CD4-positive, alpha-beta T cell treated with Interleukin-1 beta for 1 hour (primary cell): ENCODE data around the gene NAA50.

Experiments
- DNase-seq, 2 donors: peaks; one replicate each; pipeline ENCODE4 v3.0.0-alpha.2; 2020 to 2022

The NAA50 gene

DNA sequence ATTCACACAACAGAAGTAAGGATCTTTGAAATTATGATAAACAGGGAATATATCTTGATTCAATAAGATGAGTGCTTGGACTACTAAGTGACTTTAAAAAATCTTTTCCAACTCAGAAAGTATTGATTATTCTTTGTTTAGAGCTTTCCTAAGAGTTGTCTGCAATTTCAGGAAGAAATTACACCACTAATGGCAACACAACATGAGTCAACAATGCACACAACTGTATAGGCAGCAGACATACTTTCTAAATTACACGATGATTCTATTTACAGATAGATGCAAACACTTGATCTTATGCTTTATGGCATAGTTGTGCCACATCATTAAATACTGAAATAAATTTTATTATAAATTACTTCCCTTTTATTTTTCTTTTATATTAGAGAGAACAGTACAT lies 4.4 kb downstream of the NAA50 start:
- DNase-seq = no peak

DNA sequence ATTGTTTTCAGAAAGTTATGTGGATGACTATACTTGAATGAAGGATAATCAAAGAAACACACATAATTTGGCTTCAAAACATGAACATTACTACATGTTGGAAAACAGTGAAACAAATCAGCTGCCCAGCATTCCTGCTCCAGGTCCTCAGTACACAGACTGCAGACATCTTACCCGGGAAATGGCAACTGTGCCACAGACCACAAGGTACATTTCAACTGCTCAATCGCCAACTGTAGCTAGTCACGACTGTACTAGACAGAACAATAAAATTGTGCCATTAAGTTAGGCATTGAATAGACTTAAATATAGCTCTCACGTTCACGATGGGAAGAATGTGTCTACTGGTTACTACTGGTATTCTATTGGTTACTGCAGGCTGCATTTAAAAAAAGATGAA lies 5.0 kb downstream of the NAA50 start:
- DNase-seq = no peak

DNA sequence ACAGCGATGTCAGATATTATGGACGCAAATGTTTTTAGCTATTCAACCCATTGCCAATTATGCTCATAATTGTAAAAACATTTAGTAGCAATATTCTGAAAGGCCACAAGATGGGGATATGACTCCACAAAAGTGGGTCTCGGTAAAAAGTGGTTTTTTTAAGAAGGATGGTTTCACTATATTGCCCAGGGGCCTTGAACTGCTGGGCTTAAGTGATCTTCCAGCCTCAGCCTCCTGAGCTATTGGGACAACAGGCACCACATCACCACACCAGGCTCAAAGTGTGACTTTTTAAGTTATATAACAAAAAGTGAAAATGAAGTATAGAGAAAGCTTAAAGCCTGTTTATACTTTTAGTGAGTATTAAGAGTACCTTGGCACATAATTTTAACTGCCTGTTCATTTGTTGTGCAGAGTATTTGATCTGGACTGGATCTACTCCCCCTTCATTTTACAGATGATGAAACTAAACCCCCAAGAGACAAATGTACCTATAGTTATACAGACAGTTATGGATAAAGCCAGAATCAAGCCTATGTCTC lies 9.4 kb downstream of the NAA50 start:
- peak; percentile 32 to 81 for DNase-seq

DNA sequence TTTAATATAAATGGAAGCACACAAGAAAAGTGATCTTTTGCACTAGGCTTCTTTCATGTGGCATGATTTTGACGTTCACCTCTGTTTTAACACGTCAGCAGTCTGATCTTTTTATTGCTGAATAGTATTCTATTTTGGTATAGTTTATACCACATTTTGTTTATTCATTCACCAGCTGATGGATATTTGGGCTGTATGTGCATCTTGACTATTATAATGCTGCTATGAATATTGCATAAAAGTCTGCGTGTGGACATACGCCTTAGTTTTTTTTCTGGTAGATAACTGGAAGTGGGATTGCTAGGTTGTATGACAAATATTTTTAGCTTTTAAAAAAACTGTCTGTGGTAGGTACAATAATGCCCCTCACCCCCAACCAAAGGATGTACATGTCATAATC lies 14.4 kb downstream of the NAA50 start:
- DNase-seq = no peak

DNA sequence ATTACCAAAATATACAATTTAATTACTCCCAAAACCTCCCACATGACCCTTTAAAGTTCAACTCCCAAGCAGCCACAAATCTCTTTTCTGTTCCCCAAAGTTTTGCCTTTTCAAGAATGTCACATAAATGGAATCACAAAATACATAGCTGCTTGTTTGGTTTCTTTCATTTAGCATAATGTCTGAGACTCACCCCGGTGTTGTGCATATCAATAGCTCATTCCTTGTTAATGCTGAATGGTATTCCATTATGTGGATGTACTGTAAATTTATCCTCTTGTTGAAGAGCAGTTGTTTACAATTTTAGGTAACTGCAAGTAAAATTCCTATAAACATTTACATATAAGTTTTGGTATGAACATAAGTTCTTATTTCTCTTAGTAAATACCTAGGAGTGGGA lies 15.5 kb downstream of the NAA50 start:
- DNase-seq = no peak

DNA sequence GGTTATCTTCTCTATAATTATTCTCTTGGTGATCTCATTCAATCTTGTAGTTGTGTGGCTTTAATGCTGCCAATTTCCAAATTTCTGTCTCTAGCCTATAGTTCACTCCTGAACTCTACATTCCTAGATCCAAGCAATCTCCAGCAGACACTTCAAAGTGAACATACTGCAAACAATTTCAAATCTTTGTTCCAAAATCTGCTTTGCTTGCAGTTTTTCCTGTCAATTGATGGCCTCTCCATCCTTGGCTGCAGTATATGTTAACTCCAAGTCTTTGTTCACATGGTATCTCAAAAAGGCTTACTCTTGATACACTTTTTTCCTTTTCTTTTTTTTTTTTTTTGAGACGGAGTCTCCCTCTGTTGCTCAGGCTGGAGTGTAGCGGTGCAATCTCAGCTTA lies 17.4 kb downstream of the NAA50 start:
- DNase-seq = no peak

DNA sequence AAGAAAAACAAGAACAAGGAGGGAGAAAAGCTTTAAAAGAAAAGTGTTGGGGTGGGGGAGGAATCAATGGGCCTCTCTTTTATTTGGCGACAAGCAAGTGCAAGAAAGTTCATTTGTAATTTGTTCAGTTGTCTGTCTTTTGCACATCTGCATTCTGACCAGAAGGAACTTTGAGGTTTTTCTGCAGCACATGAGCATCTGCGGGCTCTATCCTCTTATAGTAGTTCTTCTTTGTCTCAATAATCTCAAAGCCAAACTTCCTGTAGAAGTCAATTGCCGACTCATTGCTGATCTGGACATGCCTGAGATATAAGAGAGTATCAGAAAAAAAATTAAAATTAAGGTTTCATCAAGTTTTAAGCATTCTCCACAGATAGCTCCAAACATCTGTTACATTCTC lies 24.4 kb downstream of the NAA50 start:
- no peak for DNase-seq

DNA sequence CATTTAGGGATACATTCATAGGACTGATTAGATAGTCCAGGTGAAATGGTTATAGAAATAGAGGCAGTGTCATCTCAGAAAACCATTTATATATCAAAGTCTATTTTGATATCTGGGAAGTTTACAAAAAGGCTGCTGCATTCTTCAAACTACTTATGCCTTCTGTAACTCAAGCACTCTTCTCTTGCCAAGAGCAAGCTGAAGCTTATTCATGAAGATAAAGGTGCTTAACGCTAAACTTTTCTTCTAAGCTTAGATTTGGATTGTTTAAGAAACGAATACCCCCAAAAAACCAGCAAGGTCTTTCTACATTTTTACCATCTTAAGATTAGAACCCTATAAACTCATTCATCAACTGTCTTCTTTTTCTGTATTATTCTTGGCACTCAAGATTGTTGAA lies 26.3 kb downstream of the NAA50 start:
- DNase-seq = no peak

DNA sequence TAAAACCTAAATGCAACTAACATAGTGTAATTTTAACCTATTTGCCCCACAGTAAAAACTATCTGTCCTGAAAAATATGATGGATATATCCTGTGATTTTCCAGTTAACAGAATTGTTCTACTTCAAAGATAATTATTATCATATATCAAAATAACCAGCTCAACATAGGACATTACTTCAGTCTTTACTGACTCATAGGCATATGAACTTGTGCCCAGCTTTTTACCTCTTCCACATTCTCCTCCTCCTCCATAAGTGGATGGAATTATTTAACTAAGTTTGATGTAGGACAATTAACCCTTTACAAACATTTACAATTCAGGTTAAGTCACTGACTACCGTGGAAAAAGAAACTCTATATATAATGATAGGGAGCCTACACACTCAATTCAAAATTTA lies 26.8 kb downstream of the NAA50 start:
- DNase-seq = no peak

DNA sequence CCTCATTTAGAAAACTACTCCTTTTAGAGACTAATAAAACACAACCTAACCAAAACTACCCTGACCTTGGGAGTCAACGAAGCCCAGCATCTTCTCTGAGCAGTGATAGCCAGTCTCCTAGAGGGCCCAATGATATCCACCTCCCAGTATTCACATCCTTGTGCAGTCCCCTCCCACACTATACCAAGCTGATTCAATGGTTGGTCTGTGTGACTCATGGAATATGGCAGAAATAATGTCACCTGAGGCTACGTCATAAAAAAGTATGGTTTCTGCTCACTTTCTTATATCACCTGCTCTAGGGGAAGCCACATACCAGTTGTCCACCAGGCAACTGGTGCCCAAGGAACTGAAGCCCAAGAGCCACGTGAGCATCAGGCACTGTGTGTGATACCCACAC lies 28.2 kb downstream of the NAA50 start:
- no peak for DNase-seq

DNA sequence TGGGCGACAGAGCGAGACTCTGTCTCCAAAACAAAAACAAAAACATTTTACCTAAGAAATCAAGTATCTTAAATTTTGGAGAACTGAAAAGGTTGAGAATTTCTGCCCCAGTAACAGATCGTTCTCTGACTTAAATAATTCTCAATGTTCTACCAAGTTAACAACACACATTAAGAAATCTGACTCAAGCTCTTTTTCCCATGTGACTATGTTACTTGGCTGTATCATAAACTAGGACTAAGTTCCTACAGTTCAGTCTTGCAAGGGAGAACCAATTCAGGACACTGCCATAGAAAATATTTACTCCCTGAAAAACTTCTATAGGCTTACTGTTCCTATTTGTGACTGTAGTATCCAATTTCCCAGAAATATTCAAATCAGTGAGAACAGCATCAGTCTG lies 28.7 kb downstream of the NAA50 start:
- no peak for DNase-seq

DNA sequence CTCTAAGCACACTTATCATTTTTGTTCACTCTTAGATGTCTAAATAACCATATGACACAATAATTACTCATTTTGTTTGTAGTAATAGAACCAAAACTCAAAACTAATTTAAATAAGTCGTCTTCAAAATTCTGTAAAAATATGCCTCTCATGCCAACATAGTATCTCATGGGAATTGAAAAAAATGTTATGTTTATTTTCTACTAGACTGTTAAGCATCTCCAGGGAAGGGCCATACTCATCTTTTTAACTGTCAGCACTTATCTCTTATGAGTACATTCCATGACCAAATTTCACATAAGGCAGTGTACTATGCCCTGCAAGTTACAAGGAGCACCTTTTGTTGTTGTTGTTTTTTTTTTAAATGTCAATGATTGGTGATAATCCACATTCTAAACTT lies 31.3 kb downstream of the NAA50 start:
- no peak for DNase-seq

DNA sequence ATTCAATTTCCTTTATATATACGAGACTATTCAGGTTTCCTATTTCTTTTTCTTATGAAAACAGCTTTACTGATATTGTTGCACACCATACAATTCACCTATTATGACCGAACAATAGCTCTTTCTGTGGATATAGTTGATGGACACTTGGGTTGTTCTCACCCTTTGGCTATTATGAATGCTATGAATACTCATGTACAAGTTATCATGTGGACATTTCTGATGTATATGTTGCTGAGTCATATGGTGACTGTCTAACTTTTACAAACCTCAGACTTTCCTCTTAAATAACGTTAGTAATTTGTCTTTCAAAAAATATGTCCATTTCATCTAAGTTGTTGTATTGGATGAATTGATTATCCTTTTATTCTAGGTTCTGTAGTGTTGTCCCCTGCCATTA lies 33.9 kb downstream of the NAA50 start:
- DNase-seq = no peak

DNA sequence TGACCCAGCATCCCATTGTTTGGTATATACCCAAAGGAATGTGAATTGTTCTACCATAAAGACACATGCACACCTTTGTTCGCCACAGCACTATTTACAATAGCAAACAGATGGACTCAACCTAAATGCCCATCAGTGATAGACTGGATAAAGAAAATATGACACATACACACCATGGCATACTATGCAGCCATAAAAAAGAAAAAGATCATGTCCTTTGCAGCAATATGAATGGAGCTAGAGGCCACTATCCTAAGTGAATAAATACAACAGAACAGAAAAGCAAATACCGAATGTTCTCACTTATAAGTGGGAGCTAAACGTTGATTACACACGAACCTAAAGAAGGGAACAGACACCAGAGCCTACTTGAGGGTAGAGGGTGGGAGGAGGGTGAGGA lies 38.2 kb downstream of the NAA50 start:
- DNase-seq = no peak

DNA sequence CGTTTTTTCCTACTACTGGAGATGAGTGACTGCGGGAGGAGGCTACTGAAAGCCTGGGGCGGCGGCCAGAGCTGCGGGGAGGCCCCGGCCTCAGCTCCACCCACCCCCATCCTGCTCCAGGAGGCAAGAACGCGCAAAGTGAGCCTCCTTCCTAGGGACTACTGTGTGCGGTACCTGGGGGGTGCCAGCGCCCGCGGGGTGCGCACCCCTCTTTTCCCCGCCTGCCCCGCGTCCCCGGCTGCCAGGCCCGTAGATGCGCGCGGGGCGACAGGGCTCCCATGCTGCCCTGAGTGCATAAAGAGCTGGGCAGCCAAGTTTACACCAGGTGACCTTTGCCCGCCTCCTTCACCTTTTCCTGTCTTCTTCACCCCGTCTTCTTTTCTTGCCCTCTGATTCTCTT lies 47.1 kb downstream of the NAA50 start:
- peak; percentile 2 to 12 for DNase-seq

DNA sequence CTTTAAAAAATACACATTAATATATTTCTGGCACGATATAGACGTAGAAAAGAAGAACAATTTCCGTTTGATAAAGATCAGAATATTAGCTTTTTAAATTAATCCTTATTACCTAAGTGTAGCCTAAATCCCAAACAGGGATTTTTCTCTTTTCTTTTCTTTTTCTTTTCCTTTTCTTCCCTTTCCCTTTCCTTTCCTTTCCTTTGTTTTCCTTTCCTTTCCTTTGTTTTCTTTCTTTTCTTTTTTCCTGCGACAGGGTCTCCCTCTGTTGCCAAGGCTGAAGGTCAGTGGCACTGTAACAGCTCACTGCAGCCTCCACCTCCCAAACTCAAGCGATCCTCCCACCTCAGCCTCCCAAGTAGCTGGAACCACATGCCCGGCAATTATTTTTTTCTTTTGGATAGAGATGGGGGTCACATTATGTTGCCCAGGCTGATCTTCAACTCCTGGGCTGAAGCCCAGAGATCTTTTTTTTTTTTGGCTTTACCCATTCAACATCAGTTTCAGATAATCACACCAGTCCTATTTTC lies 47.8 kb downstream of the NAA50 start:
- no peak for DNase-seq

DNA sequence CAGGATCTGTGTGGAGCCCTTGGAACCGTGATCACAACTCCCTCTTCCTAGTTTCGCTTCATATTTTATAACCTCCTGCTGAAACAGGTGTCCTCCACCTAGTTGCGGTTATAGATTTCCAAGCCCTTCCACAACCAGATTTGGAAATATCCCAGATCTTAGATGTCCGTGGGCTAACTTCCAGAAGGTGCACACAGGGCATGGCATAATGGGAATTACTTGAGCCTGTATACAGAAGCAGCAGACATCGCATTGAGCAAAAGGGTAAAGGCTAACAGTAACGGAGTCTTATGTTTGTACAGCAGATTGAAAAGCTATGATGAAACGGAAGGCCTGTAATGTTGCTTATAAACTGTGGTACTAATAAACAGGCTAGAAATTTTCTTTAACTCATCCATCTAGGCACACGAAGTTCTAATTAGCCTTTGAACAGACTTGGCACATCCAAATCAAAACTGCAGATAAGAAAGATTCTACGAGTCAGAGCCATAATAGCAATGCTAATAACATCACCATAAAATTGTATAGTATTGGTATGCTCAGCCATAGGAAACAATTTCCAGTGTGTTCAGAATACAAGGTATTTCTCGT lies 48.5 kb downstream of the NAA50 start:
- no peak for DNase-seq

DNA sequence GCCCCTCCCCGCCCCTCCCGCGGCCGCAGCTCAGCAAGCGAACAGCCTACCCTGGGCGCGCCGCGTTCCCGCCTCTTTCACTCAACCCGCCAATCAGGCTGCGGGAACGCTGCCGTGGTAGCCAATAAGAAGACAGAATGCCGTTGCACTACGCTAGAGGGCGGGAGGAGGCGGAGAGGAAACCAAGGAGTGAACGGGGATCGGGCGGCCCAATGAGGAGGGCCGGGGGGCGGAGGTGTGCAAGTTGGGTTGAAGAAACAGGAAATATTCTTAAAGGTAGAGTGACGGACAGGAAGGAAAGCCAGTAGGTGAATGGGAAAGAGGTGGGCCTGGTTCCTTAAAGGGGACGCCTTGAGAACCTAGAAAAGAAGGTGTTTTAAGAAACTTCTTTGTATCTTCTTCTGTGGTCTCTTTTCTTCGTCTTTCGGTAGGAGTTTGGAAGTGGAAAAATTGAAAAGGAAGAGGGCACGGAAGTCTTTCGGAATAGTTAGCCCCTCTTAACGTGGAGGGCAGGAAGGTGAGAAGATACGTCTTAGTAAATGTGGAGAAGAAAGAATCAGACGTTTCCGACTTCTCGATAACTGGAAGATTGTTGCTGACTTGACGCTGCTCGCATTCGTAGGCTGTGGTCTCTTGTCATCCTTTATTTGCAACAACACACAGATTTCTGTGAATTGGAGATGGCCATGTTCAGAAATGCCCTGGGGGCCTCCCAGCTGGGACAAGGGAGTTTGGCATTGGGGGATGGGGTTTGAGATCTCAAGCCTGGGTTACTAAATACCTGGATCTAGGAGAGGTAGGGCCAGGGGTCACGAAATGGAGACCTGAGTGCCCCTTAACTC lies 49.2 kb downstream of the NAA50 start:
- DNase-seq = peak; percentile 99

DNA sequence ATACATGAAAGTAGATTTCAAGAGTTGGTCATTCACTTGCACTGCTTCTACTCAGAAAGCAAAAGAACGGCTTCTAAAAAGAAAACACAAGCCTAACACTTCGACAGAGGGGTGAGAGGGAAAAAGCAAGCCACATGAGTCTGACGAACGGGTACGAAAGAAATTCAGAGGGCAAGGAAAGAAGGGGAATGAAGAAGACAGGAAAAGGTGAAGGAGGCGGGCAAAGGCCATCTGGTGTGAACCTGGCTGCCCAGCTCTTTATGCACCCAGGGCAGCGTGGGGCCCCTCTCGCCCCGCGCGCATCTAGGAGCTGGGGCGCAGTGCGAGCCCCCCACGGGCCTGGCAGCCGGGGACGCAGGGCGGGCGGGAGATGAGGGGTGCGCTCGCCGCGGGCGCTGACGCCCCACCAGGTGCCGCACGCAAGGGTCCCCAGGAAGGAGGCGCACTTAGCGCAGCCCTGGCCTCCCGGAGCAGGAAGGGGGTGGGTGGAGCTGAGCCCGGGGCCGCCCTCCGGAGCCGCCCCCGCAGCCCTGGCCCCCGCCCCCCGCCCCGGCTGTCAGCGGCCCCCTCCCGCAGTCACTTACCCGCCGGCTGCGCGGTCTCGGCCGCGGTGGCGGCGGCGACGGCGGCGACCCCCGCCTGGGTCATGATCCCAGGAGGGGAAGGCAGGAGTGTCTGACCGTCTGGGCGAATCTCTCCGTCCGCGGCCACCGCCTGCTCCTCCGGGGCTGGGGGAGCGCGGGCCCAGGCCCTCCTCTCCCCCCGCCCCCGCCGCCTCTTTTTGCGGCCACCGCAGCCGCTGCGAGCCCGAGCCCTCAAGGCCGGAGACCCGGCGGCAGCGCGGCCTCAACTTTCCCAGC lies 50.0 kb downstream of the NAA50 start, which contains the start of gene USF3:
Gene USF3, minus strand, starts transcription at position 857 of the 860 bp plus-strand sequence. CDS start 21,764 bp downstream, outside the sequence.
- DNase-seq = peak; percentile 85 to 87

DNA sequence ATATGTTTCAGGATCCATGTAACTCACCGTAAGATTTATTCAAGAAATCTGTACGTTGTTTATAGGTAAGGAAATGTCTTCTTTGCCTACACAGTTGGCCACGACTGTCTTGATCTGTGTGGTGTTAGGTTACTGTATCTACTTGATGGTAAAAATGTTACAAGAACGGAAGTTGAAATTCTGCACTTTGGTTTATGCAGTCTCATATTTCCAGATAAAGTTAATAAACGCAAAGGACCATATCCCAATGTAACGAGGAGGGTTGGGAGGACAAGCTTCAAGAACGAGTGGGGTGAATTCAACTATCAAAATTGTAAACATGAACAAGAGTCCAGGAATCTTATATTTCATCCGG lies 50.6 kb downstream of the NAA50 start:
- DNase-seq = peak in 1 of 2 donors; percentile 7

DNA sequence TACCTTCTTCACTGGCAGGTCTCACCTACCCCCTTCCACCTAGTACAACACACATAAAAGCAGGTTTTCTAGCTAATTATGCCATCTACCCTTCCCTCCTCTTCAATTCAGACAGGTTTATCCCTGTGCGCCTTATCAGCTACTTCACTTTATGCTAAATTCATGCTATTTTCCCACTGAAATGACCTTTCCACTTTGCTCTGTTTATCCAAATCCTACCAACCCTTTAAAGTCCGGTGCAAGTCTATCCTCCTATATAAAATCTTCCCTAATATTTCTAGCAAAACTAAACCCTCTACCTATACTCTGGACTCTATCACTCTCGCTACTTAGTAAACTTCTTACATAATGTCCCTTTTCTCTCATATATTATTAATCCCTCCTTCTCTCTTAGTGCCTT lies 55.6 kb downstream of the NAA50 start:
- DNase-seq = no peak

DNA sequence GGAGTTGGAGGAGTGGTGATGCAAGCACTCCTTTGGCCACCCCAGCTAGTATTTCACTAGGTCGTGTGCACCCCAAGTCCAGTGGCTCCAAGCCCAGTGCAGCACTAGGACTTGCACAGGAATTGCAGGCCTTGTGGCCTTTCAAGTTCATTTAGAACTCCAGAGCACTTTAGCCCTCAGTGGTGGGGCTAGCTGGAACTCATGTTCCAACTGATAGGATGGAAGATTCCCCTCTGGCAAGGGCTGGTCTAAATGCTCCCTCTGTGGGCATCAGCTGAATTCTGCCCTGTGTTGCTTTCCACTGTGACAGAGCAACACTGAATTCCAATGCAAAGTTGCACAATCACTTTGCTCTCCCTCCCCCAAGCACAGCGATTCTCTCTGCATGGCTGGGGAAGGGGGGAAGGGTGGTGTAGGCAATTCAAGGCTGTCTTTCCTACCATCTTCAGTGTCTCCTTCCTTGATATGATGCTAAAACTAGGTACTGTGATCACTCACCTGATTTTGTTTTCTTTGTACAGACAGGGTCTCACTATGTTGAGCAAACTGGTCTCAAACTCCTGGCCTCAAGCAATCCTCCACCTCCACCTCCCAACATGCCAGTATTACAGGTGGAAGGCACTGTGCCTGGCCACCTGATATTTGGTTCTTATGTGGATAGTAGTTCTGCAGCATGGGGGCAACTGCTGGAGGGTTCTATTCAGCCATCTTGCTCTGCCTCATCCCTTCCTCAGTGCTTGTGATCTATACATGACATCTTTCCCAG lies 59.9 kb downstream of the NAA50 start:
- DNase-seq = no peak
